ENCODE results near the gene UBE2D1. TPM values are rescaled to one million over a fixed set of nuclear protein-coding genes. Genes with fewer than 3 reads are reported as not detected.

UBE2D1 gene
- total RNA-seq, 1 donor = 20.3 TPM

DNA sequence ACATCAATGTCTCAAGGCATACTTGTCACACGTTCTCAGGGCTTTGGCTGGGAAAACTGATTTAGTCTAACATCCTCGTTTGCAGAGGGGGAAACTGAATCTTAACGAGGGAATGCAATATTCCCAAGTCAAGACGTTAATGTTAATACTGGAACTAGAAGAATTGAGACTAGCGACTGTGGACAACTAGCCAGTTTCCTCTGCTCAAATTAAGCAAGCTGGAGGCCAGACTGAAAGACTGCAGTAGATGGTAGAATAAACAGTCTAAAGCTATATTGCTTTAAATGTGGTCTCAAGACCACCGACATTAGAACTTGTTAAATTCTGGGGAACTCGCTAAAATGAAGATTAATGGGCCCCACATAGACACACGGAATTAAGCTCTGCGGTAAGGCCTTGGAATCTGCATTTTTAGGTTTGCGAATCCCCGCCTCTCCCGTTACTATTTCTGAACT, 49.8 kb downstream of the UBE2D1 start:
- Histone ChIP-seq H3K36me3 (ENCODE audit: insufficient read depth, low read length) (peaks cover 16% of the 10 kb centered on the region), H3K4me3 (ENCODE audit: insufficient read depth, low read length) (peak overlapping the region; percentile 94), H3K4me1 (ENCODE audit: insufficient read depth, low read length) (peaks cover 8% of the 10 kb centered on the region), H3K4me2 (ENCODE audit: insufficient read depth, low read length) (peak overlapping the region; percentile 81), H4K20me1 (ENCODE audit: insufficient read depth, low read length) (no peaks in the 10 kb centered on the region), H3K9me3 (ENCODE audit: low read depth, low read length) (no peaks in the 10 kb centered on the region), H3K27ac (ENCODE audit: low read depth, low read length) (peak overlapping the region; percentile 88), H3K79me2 (ENCODE audit: insufficient read depth, low read length) (peaks cover 36% of the 10 kb centered on the region), H3K27me3 (ENCODE audit: insufficient read depth, low read length) (no peaks in the 10 kb centered on the region), H2AFZ (ENCODE audit: low read length) (peak overlapping the region; percentile 85)
- DNase-seq (ENCODE audit: insufficient read length, low spot score, missing footprints) = peak; percentile 84
- TF ChIP-seq, protein P1, sequence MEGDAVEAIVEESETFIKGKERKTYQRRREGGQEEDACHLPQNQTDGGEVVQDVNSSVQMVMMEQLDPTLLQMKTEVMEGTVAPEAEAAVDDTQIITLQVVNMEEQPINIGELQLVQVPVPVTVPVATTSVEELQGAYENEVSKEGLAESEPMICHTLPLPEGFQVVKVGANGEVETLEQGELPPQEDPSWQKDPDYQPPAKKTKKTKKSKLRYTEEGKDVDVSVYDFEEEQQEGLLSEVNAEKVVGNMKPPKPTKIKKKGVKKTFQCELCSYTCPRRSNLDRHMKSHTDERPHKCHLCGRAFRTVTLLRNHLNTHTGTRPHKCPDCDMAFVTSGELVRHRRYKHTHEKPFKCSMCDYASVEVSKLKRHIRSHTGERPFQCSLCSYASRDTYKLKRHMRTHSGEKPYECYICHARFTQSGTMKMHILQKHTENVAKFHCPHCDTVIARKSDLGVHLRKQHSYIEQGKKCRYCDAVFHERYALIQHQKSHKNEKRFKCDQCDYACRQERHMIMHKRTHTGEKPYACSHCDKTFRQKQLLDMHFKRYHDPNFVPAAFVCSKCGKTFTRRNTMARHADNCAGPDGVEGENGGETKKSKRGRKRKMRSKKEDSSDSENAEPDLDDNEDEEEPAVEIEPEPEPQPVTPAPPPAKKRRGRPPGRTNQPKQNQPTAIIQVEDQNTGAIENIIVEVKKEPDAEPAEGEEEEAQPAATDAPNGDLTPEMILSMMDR (IDR thresholded peaks at IDR 0.05; ENCODE audit: extremely low read depth, low read depth, low read length) = no peak

DNA sequence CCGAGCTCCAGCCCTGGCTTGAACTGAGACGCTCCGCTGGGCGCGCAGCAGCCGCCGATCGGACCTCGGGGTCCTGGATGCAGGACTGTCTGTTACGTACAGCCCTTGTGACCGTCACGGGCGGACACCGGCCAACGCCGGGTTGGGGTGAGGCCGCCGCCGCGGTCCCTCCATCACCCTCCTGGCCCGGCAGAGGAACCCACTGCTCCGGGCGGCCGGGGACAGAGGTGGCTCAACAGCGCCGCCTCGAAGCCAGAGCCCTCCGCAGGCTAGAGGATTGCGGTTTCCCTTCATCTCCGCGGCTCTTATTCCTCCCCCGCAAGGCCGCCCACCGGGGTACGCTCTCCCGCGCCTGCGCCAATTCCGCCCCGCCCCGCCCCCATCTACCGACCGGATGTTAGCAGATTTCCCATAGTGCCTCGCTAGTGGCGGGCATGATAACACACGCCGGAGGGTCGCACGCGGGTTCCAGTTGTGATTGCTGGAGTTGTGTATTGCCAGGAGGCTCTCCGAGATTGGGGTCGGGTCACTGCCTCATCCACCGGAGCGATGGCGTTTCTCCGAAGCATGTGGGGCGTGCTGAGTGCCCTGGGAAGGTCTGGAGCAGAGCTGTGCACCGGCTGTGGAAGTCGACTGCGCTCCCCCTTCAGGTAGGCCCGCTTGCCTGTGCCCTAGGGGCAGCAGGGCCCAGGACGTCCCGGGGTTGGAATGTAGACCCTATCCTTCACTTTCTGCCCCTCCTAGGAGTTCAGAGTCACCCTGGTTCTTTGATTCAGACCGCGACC, 50.4 kb downstream of the UBE2D1 start, which contains the start of gene TFAM:
Gene TFAM (plus strand): TSS at position 412 of the 785 bp plus-strand sequence. CDS start 138 bp downstream, at position 550.
- H3K4me2 ChIP-seq (ENCODE audit: insufficient read depth, low read length) = peak within 1 kb of the TSS; percentile 81
- H3K9me3 ChIP-seq (ENCODE audit: low read depth, low read length) = no peaks in the 10 kb centered on the region
- H4K20me1 ChIP-seq (ENCODE audit: insufficient read depth, low read length) = no peaks in the 10 kb centered on the region
- H2AFZ ChIP-seq (ENCODE audit: low read length) = peak within 1 kb of the TSS; percentile 96
- H3K36me3 ChIP-seq (ENCODE audit: insufficient read depth, low read length) = peaks cover 23% of the 10 kb centered on the region
- TF ChIP-seq, protein P1 (IDR thresholded peaks at IDR 0.05; ENCODE audit: extremely low read depth, low read depth, low read length) = peak; percentile 50
- H3K27me3 ChIP-seq (ENCODE audit: insufficient read depth, low read length) = no peaks in the 10 kb centered on the region
- H3K4me3 ChIP-seq (ENCODE audit: insufficient read depth, low read length) = peak within 1 kb of the TSS; percentile 94
- peaks cover 8% of the 10 kb centered on the region for H3K4me1 ChIP-seq (ENCODE audit: insufficient read depth, low read length)
- peak within 1 kb of the TSS; percentile 88 for H3K27ac ChIP-seq (ENCODE audit: low read depth, low read length)
- peak; percentile 97 for DNase-seq (ENCODE audit: insufficient read length, low spot score, missing footprints)
- H3K79me2 ChIP-seq (ENCODE audit: insufficient read depth, low read length) = peaks cover 43% of the 10 kb centered on the region

DNA sequence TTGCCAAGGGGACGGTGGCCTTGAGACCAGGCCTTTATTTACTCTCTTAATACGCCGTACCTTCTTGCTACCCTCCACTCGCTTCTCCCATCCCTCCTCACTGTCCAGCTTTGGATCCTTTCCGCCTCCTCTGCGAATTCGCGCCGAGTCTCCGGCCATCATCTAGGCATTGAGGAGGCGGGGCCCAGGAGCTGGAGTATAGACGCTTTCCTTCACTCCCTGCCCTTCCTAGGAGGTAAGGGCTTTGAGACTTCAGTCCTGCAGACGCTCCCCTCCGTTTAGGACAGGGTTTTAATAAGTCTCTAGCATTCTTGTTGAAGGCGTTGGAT, 50.9 kb downstream of the UBE2D1 start:
- peak; percentile 55 for DNase-seq (ENCODE audit: insufficient read length, low spot score, missing footprints)

DNA sequence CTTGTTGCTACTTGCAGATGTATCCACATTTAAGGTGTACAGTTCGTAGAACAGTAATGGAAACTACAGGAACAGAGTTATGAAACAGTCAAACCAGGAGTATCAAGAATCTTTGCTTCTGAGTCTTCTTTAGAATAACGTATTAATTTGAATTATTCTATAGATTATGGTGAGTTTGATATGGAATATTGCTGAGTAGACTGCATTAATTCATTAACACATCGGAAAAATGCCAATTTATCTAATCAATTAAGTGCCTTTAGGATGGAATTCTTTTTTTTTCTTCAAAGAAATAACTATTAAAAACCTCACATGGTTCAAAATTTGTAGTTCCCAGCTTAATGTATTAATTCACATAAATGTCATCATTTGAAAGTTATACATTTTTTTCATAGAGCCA, 54.2 kb downstream of the UBE2D1 start:
- no peak overlapping the region for H2AFZ ChIP-seq (ENCODE audit: low read length)
- H3K9me3 ChIP-seq (ENCODE audit: low read depth, low read length) = no peaks in the 10 kb centered on the region
- no peaks in the 10 kb centered on the region for H4K20me1 ChIP-seq (ENCODE audit: insufficient read depth, low read length)
- H3K4me2 ChIP-seq (ENCODE audit: insufficient read depth, low read length) = no peak overlapping the region
- no peak overlapping the region for H3K4me3 ChIP-seq (ENCODE audit: insufficient read depth, low read length)
- H3K27ac ChIP-seq (ENCODE audit: low read depth, low read length) = no peak overlapping the region
- no peaks in the 10 kb centered on the region for H3K27me3 ChIP-seq (ENCODE audit: insufficient read depth, low read length)
- H3K4me1 ChIP-seq (ENCODE audit: insufficient read depth, low read length) = peaks cover 8% of the 10 kb centered on the region
- H3K79me2 ChIP-seq (ENCODE audit: insufficient read depth, low read length) = peaks cover 45% of the 10 kb centered on the region
- no peak for DNase-seq (ENCODE audit: insufficient read length, low spot score, missing footprints)
- TF ChIP-seq, protein P1 (IDR thresholded peaks at IDR 0.05; ENCODE audit: extremely low read depth, low read depth, low read length) = no peak
- H3K36me3 ChIP-seq (ENCODE audit: insufficient read depth, low read length) = peaks cover 39% of the 10 kb centered on the region

More for the DNA sequence above, 50.9 kb downstream of the UBE2D1 start:
- H4K20me1 ChIP-seq (ENCODE audit: insufficient read depth, low read length) = no peaks in the 10 kb centered on the region
- H3K9me3 ChIP-seq (ENCODE audit: low read depth, low read length) = no peaks in the 10 kb centered on the region
- H3K4me1 ChIP-seq (ENCODE audit: insufficient read depth, low read length) = peaks cover 8% of the 10 kb centered on the region
- H3K4me2 ChIP-seq (ENCODE audit: insufficient read depth, low read length) = peak overlapping the region; percentile 81
- TF ChIP-seq, protein P1 (IDR thresholded peaks at IDR 0.05; ENCODE audit: extremely low read depth, low read depth, low read length) = no peak
- peak overlapping the region; percentile 88 for H3K27ac ChIP-seq (ENCODE audit: low read depth, low read length)
- H3K36me3 ChIP-seq (ENCODE audit: insufficient read depth, low read length) = peaks cover 26% of the 10 kb centered on the region
- peaks cover 45% of the 10 kb centered on the region for H3K79me2 ChIP-seq (ENCODE audit: insufficient read depth, low read length)
- H2AFZ ChIP-seq (ENCODE audit: low read length) = peak overlapping the region; percentile 96
- peak overlapping the region; percentile 94 for H3K4me3 ChIP-seq (ENCODE audit: insufficient read depth, low read length)
- no peaks in the 10 kb centered on the region for H3K27me3 ChIP-seq (ENCODE audit: insufficient read depth, low read length)

Data from osteoblast (primary cell).